GM19452 (cell line): Measurements from ENCODE around the gene SARDH.
A peak's percentile ranks its signal among the peaks of the same experiment; 100 is the strongest.

Source experiments
- ATAC-seq: cut with Tn5 transposase; IDR thresholded peaks from one replicate; pipeline ENCODE4 v1.9.1; 2021; ENCODE audit not compliant: unreplicated experiment

The SARDH gene, protein sequence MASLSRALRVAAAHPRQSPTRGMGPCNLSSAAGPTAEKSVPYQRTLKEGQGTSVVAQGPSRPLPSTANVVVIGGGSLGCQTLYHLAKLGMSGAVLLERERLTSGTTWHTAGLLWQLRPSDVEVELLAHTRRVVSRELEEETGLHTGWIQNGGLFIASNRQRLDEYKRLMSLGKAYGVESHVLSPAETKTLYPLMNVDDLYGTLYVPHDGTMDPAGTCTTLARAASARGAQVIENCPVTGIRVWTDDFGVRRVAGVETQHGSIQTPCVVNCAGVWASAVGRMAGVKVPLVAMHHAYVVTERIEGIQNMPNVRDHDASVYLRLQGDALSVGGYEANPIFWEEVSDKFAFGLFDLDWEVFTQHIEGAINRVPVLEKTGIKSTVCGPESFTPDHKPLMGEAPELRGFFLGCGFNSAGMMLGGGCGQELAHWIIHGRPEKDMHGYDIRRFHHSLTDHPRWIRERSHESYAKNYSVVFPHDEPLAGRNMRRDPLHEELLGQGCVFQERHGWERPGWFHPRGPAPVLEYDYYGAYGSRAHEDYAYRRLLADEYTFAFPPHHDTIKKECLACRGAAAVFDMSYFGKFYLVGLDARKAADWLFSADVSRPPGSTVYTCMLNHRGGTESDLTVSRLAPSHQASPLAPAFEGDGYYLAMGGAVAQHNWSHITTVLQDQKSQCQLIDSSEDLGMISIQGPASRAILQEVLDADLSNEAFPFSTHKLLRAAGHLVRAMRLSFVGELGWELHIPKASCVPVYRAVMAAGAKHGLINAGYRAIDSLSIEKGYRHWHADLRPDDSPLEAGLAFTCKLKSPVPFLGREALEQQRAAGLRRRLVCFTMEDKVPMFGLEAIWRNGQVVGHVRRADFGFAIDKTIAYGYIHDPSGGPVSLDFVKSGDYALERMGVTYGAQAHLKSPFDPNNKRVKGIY

DNA sequence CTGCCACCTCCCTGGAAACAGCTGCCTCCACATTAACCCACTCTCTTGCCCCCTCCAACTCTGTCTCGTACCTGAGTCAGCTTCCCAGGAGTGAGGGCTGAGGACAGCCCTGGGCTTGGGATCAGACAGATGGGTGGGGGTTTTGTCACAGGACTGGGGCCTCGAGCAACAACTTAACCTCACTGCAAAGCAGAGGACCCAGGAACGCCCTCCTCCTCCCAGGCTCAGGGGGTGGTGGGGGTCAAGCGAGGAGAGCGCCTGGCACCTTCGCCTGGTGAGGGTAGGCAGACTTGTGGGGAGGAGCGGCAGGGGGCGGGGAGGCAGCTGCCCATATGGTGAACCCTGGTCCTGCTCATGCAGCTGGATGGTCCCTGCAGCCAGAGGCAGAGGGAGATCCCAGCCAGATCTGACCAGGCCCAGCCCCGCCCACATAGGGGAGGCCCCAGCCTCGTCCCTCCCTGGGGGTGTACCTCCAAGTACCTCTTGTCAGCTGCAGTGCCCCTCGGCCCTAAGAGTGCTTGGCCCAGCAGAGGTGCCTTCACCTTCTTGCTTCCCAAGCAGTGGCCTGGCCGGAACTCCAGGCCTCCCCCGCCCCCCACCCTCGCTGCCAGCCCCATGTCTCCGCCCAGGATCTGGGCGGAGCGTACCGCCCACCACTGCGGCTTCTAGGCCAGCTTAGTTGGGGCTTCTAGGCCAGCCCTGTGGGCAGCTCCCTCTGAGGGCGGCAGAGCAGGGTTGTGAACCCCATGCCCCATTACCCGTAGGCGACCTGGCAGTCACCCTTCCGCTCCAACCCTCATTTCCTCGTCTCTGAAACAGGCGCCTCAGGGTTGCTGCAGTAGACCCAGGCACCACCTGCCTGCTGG is at the start of gene SARDH:
Gene SARDH, minus strand, starts transcription at position 579 of the 866 bp plus-strand sequence. CDS start 4,179 bp downstream, outside the sequence.
- ATAC-seq, result no peak

DNA sequence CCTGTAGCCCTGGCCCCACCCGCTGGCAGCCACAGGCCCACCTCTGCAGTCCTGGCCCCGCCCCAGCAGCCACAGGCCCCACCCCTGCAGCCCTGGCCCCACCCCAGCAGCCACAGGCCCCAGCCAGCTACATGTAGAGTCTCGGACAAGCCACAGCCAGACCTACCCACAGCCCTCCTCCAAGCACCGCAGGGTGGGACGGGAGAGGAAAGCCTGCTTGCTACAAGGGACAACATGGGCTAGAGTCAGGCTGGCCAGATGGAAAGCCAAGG is 49.5 kb upstream of the SARDH start:
- ATAC-seq, result peak; percentile 51

DNA sequence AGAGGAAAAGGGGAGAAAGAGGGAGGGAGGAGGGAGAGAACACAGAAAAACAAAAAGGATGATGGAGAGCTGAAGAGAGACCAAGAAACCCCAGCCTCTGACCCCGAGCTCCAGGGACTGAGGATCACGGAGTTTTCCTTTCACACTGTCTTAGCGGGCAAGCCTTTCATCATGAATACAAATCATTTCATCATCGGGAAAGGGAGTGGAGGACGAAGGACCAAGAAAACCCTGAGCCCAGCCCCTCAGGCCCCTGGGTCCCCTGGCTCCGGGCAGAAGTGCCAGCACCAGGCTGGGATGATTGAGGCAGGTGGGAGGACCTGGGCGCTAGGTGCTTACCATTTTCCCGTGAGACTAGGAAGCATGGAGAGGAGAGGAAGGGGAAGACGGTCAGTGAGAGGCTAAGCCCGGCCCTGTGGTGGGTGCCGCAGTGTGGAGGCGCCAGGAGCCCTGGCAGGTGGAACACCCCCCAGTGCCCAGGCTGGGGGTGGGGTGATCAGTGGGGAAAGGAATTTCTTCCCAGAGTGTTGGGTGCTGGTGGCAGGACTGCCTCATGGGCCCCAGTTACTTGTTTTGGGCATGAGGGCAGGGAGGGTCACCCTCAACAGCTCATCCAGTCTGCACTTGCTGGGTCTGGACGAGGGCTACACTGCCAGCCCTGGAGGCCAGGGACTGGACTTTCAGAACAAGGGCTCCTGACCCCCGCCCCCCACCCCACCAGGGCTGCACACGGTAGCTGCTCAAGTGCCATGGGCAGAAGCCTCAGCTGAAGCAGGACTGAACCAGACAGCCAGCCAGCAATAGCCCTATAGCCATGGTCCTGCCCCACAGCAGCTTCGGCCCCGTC is 49.0 kb upstream of the SARDH start:
- ATAC-seq, result no peak

DNA sequence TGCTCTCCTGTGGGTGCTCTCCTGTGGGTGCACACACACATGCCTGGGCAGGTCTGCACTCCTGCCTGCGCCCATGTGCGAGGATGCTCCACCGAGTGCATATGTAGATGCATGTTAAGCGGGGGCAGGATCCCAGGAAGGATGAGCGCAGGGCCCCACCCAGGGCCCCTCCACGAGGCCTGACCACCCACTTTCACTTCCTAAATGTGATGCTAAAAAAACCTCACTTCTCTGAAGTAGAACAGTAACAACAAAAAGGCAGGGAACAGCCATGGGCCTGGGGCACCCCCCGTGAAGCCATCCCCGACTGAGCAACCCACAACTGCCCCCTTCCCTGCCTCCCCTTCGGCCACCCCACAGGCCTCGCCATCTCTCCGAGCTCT is 48.2 kb upstream of the SARDH start:
- no peak for ATAC-seq

DNA sequence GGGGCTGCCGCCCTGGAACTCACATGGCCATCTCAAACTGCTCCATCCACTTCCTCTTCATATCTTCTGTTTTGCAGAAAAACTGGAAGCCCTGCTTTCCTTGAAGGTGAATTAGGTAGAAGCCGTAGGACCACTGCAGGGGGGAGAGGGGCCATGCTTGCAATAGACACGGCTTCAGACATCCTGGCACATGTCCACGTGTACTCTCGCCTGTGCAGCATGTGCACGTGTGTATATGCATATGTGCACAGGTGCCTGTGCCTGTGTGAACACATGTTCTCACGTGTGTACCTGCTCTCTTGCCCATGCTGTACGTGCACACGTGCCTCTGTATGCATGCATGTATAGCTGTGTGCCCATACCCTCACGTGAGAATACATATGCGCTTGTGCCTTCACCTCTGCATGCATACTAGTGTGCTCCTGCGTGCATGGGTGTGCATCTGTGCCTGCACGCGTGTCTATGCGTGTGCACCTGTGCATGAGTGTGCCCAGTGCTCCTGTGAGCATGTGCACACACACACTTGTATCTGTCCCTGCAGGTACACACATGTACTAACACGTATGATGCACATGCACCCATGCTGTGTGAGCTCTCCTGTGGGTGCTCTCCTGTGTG is 47.7 kb upstream of the SARDH start:
- ATAC-seq, result no peak

DNA sequence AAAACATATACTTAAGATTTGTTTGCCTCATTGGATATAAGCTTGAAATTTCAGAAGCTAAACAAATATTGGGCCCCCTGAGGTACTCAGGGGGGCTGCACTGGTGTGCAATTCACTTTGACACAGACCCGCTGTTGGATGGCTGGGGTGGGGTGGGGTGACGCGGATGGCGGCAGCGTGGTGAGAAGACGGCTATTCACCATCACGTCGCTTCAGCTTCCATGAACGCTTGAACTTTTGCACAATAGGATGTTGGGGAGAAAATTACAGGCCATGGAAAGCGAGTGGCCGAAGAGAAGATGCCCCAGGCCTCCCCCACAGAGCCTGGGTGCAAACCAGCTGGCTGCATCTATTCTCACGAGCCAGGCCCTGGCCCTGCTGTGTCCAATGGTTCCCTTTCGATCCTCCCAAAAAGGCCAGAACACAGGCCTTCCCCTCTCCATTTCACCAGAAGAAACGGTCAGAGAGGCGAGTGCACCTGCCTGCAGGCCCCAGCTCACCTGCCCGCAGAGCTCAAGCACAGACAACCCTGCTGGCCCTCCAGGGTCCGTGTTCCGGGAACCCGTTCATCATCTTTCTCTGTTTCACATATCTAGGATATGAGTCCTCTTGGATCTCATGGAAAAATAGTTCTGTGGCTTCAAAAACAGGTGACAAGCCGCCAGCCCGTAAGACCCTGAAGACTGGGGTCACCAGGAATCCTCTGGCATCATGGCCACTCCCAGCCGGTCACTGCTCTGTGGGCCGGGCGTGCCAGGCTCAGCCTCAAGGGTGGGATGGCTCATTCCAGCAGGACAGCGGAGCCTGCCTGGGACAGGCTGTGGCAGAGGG is 46.8 kb upstream of the SARDH start:
- no peak for ATAC-seq

DNA sequence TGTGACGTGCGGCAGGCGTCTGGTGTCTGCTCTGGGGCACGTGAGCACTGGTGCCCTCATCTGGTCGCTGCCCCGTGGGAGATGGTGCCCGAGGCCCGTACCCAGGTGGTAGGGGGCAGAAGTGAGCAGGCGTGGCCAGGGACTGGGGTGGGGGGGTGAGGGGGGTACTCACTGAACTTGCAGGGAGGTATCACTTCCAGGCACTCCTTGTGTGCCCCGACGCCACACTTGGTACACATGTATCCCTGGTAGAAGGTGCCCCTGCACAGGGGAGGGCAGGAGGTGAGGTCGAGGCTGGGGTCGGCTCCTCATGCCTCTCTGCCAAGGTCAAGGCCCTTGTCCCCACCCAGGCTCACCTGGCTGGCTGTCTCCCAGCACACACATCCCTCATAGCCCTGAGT is 45.2 kb upstream of the SARDH start:
- no peak for ATAC-seq

DNA sequence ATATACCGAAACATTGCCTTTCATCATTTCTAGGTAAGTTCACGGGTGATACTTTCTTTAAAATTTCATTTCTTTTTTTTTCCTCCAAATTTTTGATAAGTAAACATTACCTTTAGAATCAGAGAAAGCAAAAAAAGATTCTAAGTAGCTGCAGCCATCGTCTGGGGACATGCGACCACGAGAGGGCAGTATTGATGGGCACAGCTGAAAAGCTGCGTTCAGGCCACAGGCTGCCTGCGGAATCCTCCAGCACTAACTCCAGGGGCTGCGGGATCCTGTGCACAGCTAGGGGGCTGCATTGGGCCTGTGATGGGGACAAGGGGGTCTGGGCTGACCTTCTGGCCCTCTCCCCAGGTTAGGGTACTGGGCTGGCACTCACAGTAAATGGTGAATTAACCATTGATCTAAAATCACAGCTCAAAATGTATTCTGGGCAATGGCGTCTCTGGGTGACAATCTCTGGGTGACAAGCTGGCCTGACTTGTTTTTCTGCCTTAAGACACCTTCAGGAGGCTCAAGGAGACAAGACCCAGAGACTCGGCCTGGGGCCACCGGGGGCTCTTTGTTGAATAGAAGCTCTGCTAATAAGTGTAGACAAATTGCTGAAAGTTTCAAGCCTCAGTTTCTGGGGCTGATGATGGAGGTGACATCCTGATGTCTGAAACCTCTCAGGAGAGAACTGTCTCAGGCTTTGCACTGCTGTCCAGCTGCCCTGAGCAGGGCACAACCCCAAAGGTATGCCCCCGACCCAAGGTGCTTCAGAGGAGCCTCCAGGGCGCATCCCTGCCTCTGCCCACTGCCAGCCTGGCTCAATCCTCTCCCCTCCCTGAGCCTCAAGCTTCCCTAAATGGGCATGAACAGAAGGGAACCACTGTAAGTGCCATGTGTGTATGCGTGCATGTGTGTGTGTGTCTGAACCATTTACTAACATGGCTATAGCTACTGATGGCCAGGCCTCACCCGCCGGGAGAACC is 44.3 kb upstream of the SARDH start:
- ATAC-seq, result no peak

DNA sequence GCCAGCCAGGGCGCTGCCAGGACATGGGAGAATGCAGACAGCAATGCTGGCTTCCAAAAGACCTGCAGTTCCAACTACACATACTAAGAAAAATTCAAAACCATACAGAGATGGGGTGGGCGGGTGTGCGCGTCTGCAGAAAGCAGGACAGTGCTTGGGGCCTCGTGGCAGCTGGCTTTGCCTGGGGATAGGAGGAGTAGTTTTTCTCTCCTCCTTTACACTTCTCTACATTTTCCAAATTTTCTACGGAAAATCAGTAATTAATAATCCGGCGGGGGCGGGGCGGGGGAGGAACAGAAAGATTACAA is 43.6 kb upstream of the SARDH start:
- ATAC-seq, result no peak

DNA sequence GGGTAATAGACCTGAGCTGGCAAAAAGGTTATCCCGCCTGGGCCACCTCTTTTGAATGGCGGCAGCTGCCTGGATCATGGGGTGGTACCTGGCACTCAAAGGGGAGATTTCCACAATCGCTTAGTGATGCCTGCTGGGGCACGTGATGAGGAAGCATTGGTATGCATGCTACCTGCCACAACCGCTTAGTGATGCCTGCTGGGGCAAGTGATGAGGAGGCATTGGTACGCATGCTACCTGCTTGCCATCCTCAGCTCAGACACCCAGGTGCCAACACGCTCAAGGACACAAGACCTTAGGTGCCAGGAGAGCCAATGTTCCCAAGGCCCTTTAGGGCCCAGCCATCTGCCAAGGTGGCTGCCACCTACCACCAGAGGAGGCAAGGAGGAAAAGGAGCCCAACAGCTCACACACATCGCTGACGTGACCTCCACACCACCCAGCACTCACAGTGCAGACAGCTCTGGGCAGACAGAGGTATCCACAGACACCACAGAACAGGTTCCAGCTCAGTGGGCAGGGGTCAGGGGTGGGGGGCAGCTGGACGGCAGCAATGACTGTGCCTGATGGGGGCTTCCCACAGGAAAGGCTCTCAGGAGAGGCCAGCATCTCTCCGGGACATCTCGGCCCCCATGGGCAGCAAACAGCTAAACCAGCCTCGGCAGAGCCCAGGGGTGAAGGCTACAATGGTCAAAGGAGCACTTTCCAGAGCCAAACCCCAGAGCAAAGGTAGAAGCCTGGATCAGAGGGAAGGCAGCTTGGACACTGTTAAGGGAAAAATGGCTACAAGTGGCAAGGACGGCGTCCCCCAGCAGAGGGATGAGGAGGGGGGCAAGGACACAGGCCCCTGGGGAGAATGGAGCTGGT is 43.0 kb upstream of the SARDH start:
- no peak for ATAC-seq

DNA sequence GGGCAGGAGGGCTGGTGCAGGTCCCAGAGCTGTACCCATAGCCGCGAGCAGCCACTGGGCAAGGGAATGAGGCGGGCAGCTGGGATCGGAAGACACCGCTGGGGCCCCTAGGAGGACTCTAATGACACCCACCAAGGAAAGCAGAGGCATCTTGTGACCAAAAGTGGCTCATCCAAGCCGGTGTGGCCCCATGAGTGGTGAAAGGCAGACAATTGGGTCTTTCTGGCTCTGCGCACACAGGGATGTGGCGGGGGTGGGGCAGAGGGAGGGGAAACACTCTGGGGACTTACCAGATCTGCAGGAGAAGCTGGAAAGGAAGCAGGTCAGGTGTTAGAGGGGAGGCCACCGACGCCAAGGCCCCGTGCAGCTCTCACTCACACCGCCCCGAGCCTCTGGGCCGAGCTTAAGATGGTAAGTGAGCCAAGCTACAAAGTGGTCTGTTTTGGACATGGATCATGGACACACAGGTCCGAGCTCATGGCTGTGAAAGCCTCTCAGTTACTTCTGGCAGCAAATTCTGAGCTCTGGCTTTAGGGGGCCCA is 42.3 kb upstream of the SARDH start:
- ATAC-seq, result no peak

DNA sequence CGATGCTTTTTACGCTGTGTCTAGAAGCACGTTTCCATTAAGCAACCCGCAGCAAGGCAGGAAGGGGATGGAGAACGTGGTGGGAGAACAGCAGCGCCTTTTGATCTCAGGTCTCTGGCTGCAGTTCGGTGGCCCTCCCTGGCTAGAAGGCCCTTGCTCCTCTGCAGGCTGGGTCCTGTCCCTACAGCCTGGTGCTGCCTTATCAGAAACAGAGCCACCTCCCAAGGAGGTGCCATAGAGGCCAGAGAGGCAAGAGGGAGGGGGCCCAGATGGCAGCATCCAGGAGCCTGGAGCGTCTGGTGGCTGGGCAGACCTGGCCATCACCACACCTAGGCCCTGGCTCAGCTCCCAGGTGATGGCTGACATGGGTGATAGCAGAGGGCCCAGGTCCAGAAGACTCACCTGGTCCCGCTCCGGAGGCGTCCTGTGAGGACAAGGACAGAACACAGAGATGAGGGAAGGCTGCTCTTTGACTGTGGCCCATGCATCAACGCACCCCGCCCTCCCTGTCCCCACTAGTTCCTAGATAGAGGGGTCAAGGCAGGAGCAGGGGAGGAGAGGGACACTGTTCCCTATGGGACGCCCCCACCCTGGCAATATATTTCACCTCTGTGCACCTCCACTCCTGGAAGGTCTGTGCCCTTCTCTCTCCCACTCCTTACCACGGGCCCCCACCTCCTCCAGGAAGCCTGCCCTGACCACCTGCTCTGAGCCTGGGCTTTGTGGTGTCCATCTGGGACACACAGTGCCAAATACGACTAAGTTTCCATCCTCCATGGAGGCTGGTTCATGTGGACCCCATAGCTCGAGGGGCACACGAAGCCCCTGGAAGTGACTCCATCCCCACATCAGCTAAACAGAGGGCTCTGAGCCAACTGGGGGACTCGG is 41.6 kb upstream of the SARDH start:
- no peak for ATAC-seq

DNA sequence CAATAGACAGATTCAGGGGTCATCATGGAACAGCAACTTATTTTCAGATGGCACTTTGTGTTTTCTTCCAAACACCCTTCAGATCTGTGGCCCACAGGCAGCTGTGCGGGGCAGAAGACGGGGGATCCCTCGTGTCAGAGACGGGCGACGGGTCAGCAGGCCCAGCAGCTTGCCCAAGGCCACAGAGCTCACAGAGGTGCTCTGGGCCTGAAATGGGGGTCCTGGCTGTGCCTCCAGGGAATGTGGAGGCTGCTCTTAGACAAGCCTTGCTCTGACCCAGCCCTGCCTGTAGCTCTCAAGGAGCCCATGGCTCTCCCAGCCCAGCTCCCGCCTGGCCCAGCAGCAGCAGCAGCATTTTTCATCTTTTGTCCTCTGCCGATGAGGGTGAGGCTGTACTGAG is 40.9 kb upstream of the SARDH start:
- no peak for ATAC-seq

DNA sequence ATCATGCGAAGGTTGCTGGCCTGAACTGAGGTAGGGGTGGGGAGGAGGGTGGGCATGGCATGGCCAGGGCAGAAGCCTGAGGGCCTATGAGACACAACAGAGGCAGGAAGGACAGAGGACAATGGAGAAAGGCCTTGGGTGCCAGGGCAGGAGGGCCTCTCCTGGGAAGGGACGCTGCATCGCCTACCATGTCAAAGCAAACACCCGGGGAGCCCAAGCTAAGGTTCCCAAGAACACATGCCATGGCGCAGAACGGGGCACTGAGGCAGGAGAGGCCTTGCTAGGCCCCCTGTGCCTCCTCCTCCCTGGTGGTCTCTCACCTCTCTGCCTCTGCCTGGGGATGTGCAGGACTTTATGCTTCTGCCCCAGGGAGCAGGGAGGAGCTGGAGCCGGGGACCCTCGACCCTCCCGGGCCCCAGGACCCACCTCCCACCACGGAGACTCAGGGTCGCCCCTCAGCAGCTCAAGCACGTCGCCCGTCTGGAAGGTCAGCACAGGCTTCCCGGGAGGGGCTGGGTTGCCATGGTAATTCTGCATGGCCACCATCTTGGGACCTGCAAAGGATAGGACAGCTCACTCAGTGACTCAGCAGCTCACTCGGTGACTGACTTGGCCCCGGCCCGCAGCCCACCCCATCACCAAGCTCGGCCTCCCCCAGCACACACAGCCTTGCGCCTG is 40.3 kb upstream of the SARDH start:
- ATAC-seq, result no peak

DNA sequence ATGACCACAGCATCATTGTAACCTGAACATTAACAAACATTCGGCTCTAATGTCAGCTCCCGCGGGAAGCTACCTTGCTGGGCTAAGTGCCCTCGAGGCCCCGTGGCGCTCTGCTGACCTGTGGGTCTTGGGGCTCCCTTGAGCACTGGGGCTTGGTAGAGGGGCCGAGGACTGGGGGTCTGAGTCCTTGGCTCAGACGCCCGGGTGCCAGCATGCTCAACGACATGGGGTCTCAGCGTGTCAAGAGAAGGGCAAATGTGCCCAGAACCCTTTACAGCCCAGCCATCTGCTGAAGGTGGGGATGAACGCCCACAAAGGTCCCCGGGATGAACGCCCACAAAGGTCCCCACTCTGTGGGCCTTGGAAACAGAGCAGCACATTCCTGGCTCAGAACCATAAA is 39.7 kb upstream of the SARDH start:
- no peak for ATAC-seq
